DOHH2 (cell line): ENCODE data around the gene PKD1.

ENCODE experiments used
- H3F3A ChIP-seq: fragments of 200-600 bp; sonication (generic), shearing (Covaris generic); 2 replicates; pipeline ENCODE4 v1.6.0; 2016; ENCODE audit warnings: antibody characterized with exemption, mild to moderate bottlenecking; ENCODE audit not compliant: control insufficient read depth, insufficient read depth
- H3K27ac ChIP-seq: fragments of 200-600 bp; sonication (generic); 2 replicates; pipeline ENCODE4 v1.5.1; 2014; ENCODE audit warnings: low read depth, mild to moderate bottlenecking, low read length, moderate library complexity
- H3K27me3 ChIP-seq: fragments of 200-600 bp; sonication (generic); 2 replicates; pipeline ENCODE4 v1.6.1; 2014; ENCODE audit warnings: mild to moderate bottlenecking, low read length, mixed read lengths; ENCODE audit not compliant: control insufficient read depth
- H3K36me3 ChIP-seq: fragments of 200-600 bp; sonication (generic); 2 replicates; pipeline ENCODE4 v1.6.1; 2014; ENCODE audit warnings: mild to moderate bottlenecking, low read length, moderate library complexity, mixed read lengths; ENCODE audit not compliant: control insufficient read depth
- H3K4me1 ChIP-seq: fragments of 200-600 bp; sonication (generic); 2 replicates; pipeline ENCODE4 v1.6.1; 2014; ENCODE audit warnings: mild to moderate bottlenecking, low read length, mixed read lengths; ENCODE audit not compliant: control insufficient read depth
- H3K4me2 ChIP-seq: fragments of 200-600 bp; sonication (generic); 2 replicates; pipeline ENCODE4 v1.6.0; 2014; ENCODE audit warnings: mild to moderate bottlenecking, low read length, moderate library complexity
- H3K4me3 ChIP-seq: fragments of 200-600 bp; sonication (generic); 2 replicates; pipeline ENCODE4 v1.5.1; 2014; ENCODE audit warnings: mild to moderate bottlenecking, low read length, mixed read lengths
- H3K79me2 ChIP-seq: fragments of 200-600 bp; sonication (generic); 2 replicates; pipeline ENCODE4 v1.6.1; 2014; ENCODE audit warnings: mild to moderate bottlenecking, low read length, mixed read lengths; ENCODE audit not compliant: control insufficient read depth
- H3K9me2 ChIP-seq: fragments of 200-600 bp; sonication (generic); replicated peaks from 2 replicates; pipeline ENCODE4 v1.6.1; 2014; ENCODE audit warnings: mild to moderate bottlenecking, low read length, mixed read lengths; ENCODE audit not compliant: control insufficient read depth
- H3K9me3 ChIP-seq: fragments of 200-600 bp; sonication (generic); 2 replicates; pipeline ENCODE4 v1.6.1; 2014; ENCODE audit warnings: antibody characterized with exemption, low read length, mixed read lengths; ENCODE audit not compliant: control insufficient read depth, insufficient read depth
- H4K20me1 ChIP-seq: fragments of 200-600 bp; sonication (generic); 2 replicates; pipeline ENCODE4 v1.6.0; 2014; ENCODE audit warnings: low read depth, mild to moderate bottlenecking, antibody characterized with exemption, low read length, moderate library complexity; ENCODE audit not compliant: control insufficient read depth, insufficient read depth
- EZH2phosphoT487 ChIP-seq: fragments of 200-600 bp; sonication (generic); IDR thresholded peaks from 2 replicates; pipeline ENCODE4 v1.6.1; 2017; ENCODE audit warnings: borderline replicate concordance, mild to moderate bottlenecking, antibody characterized with exemption, low read length, moderate library complexity, mixed read lengths
- TF ChIP-seq, protein P1 (sequence below): fragments of 200-600 bp; sonication (generic); IDR thresholded peaks from one replicate; pipeline ENCODE4 v1.5.1; 2014; ENCODE audit warnings: antibody characterized with exemption, mild to moderate bottlenecking, low read depth, low read length; ENCODE audit not compliant: poor library complexity, severe bottlenecking

PKD1 gene

DNA sequence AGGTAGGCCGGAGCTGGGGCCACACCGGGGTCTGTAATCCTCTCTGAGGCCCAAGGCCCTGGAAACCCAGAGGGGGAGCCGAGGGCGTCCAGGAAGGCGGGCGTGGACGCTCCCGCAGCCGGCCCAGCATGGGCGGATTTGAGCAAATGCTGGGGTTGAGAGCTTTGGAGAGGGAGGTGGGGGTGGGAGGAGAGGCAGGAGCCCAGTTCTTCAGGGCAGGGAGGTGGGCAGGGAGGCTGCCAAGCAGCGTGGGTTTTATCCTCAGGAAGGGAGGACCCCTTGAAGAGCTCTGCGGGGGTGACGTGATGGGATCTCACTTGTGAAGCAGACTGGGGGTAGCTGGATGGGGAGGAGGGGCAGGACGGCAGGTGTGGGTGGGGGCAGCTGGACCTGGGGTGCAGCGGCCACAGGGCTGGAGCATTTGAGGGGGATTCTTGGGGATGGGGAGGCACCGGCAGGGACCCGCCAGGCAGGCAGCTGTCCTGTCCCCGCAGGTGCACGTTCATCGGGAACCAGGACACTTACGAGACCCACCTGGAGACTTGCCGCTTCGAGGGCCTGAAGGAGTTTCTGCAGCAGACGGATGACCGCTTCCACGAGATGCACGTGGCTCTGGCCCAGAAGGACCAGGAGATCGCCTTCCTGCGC lies 37.1 kb upstream of the PKD1 start:
- H3K27me3 ChIP-seq: no peaks in the 10 kb centered on the region
- no peak overlapping the region for H3K4me3 ChIP-seq
- no peaks in the 10 kb centered on the region for H3K79me2 ChIP-seq
- H3K27ac ChIP-seq: no peak overlapping the region
- no peaks in the 10 kb centered on the region for H3K9me2 ChIP-seq
- H3K36me3 ChIP-seq: peaks cover 69% of the 10 kb centered on the region
- no peak overlapping the region for H3K4me2 ChIP-seq
- no peaks in the 10 kb centered on the region for H4K20me1 ChIP-seq
- H3K4me1 ChIP-seq: no peaks in the 10 kb centered on the region
- H3K9me3 ChIP-seq: no peaks in the 10 kb centered on the region
- no peaks in the 10 kb centered on the region for H3F3A ChIP-seq
- TF ChIP-seq EZH2phosphoT487: no peak
- TF ChIP-seq, protein P1, sequence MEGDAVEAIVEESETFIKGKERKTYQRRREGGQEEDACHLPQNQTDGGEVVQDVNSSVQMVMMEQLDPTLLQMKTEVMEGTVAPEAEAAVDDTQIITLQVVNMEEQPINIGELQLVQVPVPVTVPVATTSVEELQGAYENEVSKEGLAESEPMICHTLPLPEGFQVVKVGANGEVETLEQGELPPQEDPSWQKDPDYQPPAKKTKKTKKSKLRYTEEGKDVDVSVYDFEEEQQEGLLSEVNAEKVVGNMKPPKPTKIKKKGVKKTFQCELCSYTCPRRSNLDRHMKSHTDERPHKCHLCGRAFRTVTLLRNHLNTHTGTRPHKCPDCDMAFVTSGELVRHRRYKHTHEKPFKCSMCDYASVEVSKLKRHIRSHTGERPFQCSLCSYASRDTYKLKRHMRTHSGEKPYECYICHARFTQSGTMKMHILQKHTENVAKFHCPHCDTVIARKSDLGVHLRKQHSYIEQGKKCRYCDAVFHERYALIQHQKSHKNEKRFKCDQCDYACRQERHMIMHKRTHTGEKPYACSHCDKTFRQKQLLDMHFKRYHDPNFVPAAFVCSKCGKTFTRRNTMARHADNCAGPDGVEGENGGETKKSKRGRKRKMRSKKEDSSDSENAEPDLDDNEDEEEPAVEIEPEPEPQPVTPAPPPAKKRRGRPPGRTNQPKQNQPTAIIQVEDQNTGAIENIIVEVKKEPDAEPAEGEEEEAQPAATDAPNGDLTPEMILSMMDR: no peak

DNA sequence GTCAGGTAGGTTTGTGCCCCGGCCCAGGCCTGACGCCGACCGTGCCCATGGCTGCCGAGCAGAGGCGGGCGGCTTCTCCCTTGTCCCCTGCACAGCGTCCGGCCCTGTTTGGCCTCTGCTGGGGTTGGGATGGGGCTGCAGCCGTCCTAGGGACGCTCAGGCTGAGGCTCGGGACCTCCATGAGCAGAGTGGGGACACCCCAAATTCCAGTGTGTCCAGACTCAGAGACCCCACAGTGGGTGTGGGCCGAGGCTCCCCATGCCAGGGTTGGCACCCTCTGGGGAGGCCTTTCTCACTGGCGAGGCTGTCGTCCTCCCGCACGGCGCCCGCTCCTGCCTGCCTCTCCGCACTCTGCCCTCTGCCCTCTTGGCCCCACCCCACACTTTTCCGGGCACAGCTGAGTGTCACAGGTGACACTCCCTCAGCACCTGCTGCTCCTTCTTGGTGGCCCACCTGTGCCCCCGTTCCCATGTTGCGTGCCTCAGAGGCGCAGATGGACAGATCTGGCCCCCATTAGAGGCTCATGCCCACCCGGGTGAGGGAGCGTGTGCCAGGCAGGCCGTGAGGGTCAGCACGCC lies 36.0 kb upstream of the PKD1 start:
- peaks cover 68% of the 10 kb centered on the region for H3K36me3 ChIP-seq
- no peak overlapping the region for H3K27ac ChIP-seq
- no peaks in the 10 kb centered on the region for H4K20me1 ChIP-seq
- H3K4me3 ChIP-seq: no peak overlapping the region
- TF ChIP-seq EZH2phosphoT487: no peak
- TF ChIP-seq, protein P1: no peak
- H3K9me2 ChIP-seq: no peaks in the 10 kb centered on the region
- no peaks in the 10 kb centered on the region for H3F3A ChIP-seq
- no peaks in the 10 kb centered on the region for H3K27me3 ChIP-seq
- H3K4me2 ChIP-seq: no peak overlapping the region
- H3K79me2 ChIP-seq: peaks cover under 1% of the 10 kb centered on the region
- H3K9me3 ChIP-seq: no peaks in the 10 kb centered on the region
- H3K4me1 ChIP-seq: no peaks in the 10 kb centered on the region

DNA sequence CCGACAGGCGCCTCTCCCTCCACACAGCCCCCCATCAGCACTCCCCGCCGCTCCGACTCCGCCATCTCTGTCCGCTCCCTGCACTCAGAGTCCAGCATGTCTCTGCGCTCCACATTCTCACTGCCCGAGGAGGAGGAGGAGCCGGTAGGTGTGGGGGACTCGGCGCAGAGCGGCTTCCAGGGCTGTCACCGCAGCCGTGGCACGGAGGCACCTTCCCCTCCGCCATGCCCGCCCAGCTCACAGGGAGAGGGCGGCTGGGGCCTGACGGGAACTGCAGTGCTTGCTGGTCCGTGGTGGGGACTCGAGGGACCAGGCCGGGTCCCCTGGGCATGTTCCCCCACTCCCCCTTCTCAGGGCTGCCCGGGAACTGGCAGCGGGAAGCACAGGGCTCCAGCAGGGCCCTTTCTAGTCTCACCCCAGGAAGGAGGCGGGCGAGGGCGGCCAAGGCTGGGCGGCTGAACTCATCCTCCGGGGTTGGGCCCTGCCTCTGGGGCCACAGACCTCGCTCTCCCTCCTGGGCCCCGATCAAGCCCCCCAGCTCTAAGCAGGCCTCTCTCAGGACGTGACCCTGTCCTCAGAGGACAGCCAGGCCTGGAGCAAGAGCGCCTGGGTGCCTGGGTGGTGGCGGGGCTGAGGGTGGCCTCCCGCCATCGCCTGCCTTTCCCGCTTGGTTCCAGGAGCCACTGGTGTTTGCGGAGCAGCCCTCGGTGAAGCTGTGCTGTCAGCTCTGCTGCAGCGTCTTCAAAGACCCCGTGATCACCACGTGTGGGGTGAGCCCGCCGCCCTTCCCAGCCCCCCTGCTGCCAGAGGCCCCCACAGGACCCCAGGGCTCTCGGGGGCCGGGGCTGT lies 35.1 kb upstream of the PKD1 start:
- H3K27me3 ChIP-seq: no peaks in the 10 kb centered on the region
- H4K20me1 ChIP-seq: no peaks in the 10 kb centered on the region
- peaks cover 10% of the 10 kb centered on the region for H3K79me2 ChIP-seq
- H3K4me3 ChIP-seq: no peak overlapping the region
- H3K27ac ChIP-seq: no peak overlapping the region
- H3K9me3 ChIP-seq: no peaks in the 10 kb centered on the region
- H3K9me2 ChIP-seq: no peaks in the 10 kb centered on the region
- no peak overlapping the region for H3K4me2 ChIP-seq
- peaks cover 69% of the 10 kb centered on the region for H3K36me3 ChIP-seq
- H3F3A ChIP-seq: no peaks in the 10 kb centered on the region
- H3K4me1 ChIP-seq: no peaks in the 10 kb centered on the region
- TF ChIP-seq, protein P1: no peak
- TF ChIP-seq EZH2phosphoT487: no peak
